ENCODE results near the gene CAPS2.

CAPS2 gene

GRCh38 chr12:75341873-75342272, 11.7 kb upstream of the CAPS2 start:
- H3K79me1 ChIP-seq (replicated peaks; ENCODE audit: low read length, poor library complexity, severe bottlenecking), result no peaks in the 10 kb centered on the region
- H2BK5ac ChIP-seq (ENCODE audit: low read depth, low read length, poor library complexity, severe bottlenecking), result no peak overlapping the region
- no peak overlapping the region for H3K23ac ChIP-seq (ENCODE audit: low read length in 2 of 2)
- no peak overlapping the region for H3K27ac ChIP-seq (ENCODE audit: low read length, poor library complexity, severe bottlenecking)
- H2BK120ac ChIP-seq (ENCODE audit: low read depth, low read length), result no peak overlapping the region
- H4K8ac ChIP-seq (ENCODE audit: low read length), result no peak overlapping the region
- no peaks in the 10 kb centered on the region for H3K4me1 ChIP-seq (ENCODE audit: control insufficient read depth, insufficient read depth, low read depth, low read length)
- no peak overlapping the region for H2BK15ac ChIP-seq (ENCODE audit: low read depth, poor library complexity, severe bottlenecking)
- no peaks in the 10 kb centered on the region for H3K9me3 ChIP-seq (ENCODE audit: control insufficient read depth, low read length)
- H4K91ac ChIP-seq (ENCODE audit: low read length), result no peak overlapping the region
- H2AK5ac ChIP-seq (ENCODE audit: low read length, severe bottlenecking), result no peak overlapping the region
- H2AFZ ChIP-seq (ENCODE audit: low read depth, low read length), result no peak overlapping the region
- no peak overlapping the region for H3K4me3 ChIP-seq (ENCODE audit: insufficient read depth in 1 of 2, low read depth in 1 of 2, low read length in 2 of 2)
- H3K36me3 ChIP-seq (ENCODE audit: control insufficient read depth in 1 of 2, insufficient read depth in 2 of 2, low read depth in 1 of 2, low read length in 2 of 2), result no peaks in the 10 kb centered on the region
- 90% methylated on average over 3 of the region's 5 CpGs for WGBS
- H3K18ac ChIP-seq (ENCODE audit: low read depth in 1 of 2, low read length in 2 of 2), result no peak overlapping the region
- DNase-seq, result no peak
- H3K14ac ChIP-seq (ENCODE audit: low read length in 2 of 2), result no peak overlapping the region
- H3K4me2 ChIP-seq (ENCODE audit: low read length, poor library complexity, severe bottlenecking), result no peak overlapping the region
- no peaks in the 10 kb centered on the region for H3K27me3 ChIP-seq (ENCODE audit: control insufficient read depth in 1 of 2, insufficient read depth in 1 of 2, low read length in 2 of 2)
- no peak overlapping the region for H3K4ac ChIP-seq (ENCODE audit: low read depth in 1 of 2, low read length in 2 of 2)
- no peak overlapping the region for H2BK12ac ChIP-seq (ENCODE audit: low read length in 2 of 2)
- no peak overlapping the region for H3K9ac ChIP-seq (ENCODE audit: low read length)

GRCh38 chr12:75337905-75338304, 7.8 kb upstream of the CAPS2 start:
- Histone ChIP-seq H3K9me3 (ENCODE audit: control insufficient read depth, low read length) (no peaks in the 10 kb centered on the region), H2BK5ac (ENCODE audit: low read depth, low read length, poor library complexity, severe bottlenecking) (no peak overlapping the region), H4K91ac (ENCODE audit: low read length) (no peak overlapping the region), H3K4me1 (ENCODE audit: control insufficient read depth, insufficient read depth, low read depth, low read length) (peaks cover 1% of the 10 kb centered on the region), H3K23ac (ENCODE audit: low read length in 2 of 2) (no peak overlapping the region), H2BK120ac (ENCODE audit: low read depth, low read length) (no peak overlapping the region), H3K36me3 (ENCODE audit: control insufficient read depth in 1 of 2, insufficient read depth in 2 of 2, low read depth in 1 of 2, low read length in 2 of 2) (no peaks in the 10 kb centered on the region), H2AFZ (ENCODE audit: low read depth, low read length) (no peak overlapping the region), H2BK12ac (ENCODE audit: low read length in 2 of 2) (no peak overlapping the region), H3K4me2 (ENCODE audit: low read length, poor library complexity, severe bottlenecking) (no peak overlapping the region), H2AK5ac (ENCODE audit: low read length, severe bottlenecking) (no peak overlapping the region), H3K4me3 (ENCODE audit: insufficient read depth in 1 of 2, low read depth in 1 of 2, low read length in 2 of 2) (no peak overlapping the region), H3K14ac (ENCODE audit: low read length in 2 of 2) (no peak overlapping the region), H3K27me3 (ENCODE audit: control insufficient read depth in 1 of 2, insufficient read depth in 1 of 2, low read length in 2 of 2) (no peaks in the 10 kb centered on the region), H3K4ac (ENCODE audit: low read depth in 1 of 2, low read length in 2 of 2) (no peak overlapping the region), H3K18ac (ENCODE audit: low read depth in 1 of 2, low read length in 2 of 2) (no peak overlapping the region), H3K9ac (ENCODE audit: low read length) (no peak overlapping the region), H3K79me1 (replicated peaks; ENCODE audit: low read length, poor library complexity, severe bottlenecking) (no peaks in the 10 kb centered on the region), H4K8ac (ENCODE audit: low read length) (no peak overlapping the region), H3K27ac (ENCODE audit: low read length, poor library complexity, severe bottlenecking) (no peak overlapping the region), H2BK15ac (ENCODE audit: low read depth, poor library complexity, severe bottlenecking) (no peak overlapping the region)
- no peak for DNase-seq
- WGBS, result 100% methylated on average over 1 of the region's 1 CpG

- H3K27me3 ChIP-seq (ENCODE audit: control insufficient read depth in 1 of 2, insufficient read depth in 1 of 2, low read length in 2 of 2), result no peaks in the 10 kb centered on the region
- peak; percentile 91 for DNase-seq
- WGBS, result 9% methylated on average over 12 of the region's 23 CpGs
- peak within 1 kb of the TSS; percentile 61 to 79 for H3K4me3 ChIP-seq (ENCODE audit: insufficient read depth in 1 of 2, low read depth in 1 of 2, low read length in 2 of 2)
- peak within 1 kb of the TSS; percentile 40 to 50 for H3K18ac ChIP-seq (ENCODE audit: low read depth in 1 of 2, low read length in 2 of 2)
- H3K9me3 ChIP-seq (ENCODE audit: control insufficient read depth, low read length), result no peaks in the 10 kb centered on the region
- H3K36me3 ChIP-seq (ENCODE audit: control insufficient read depth in 1 of 2, insufficient read depth in 2 of 2, low read depth in 1 of 2, low read length in 2 of 2), result no peaks in the 10 kb centered on the region
- H3K9ac ChIP-seq (ENCODE audit: low read length), result peak within 1 kb of the TSS; percentile 83
- no peak within 1 kb of the TSS for H2BK120ac ChIP-seq (ENCODE audit: low read depth, low read length)
- no peak within 1 kb of the TSS for H4K91ac ChIP-seq (ENCODE audit: low read length)
- H2BK15ac ChIP-seq (ENCODE audit: low read depth, poor library complexity, severe bottlenecking), result no peak within 1 kb of the TSS
- H2AK5ac ChIP-seq (ENCODE audit: low read length, severe bottlenecking), result no peak within 1 kb of the TSS
- H3K79me1 ChIP-seq (replicated peaks; ENCODE audit: low read length, poor library complexity, severe bottlenecking), result no peaks in the 10 kb centered on the region
- H3K23ac ChIP-seq (ENCODE audit: low read length in 2 of 2), result no peak within 1 kb of the TSS
- H2BK12ac ChIP-seq (ENCODE audit: low read length in 2 of 2), result peak within 1 kb of the TSS in 1 of 2 experiments; percentile 66
- peaks cover 3% of the 10 kb centered on the region for H3K4me1 ChIP-seq (ENCODE audit: control insufficient read depth, insufficient read depth, low read depth, low read length)
- peak within 1 kb of the TSS; percentile 70 for H3K4me2 ChIP-seq (ENCODE audit: low read length, poor library complexity, severe bottlenecking)
- H4K8ac ChIP-seq (ENCODE audit: low read length), result peak within 1 kb of the TSS; percentile 19
- H3K27ac ChIP-seq (ENCODE audit: low read length, poor library complexity, severe bottlenecking), result peak within 1 kb of the TSS; percentile 51
- no peak within 1 kb of the TSS for H3K14ac ChIP-seq (ENCODE audit: low read length in 2 of 2)
- H2AFZ ChIP-seq (ENCODE audit: low read depth, low read length), result peak within 1 kb of the TSS; percentile 92
- no peak within 1 kb of the TSS for H3K4ac ChIP-seq (ENCODE audit: low read depth in 1 of 2, low read length in 2 of 2)
- H2BK5ac ChIP-seq (ENCODE audit: low read depth, low read length, poor library complexity, severe bottlenecking), result no peak within 1 kb of the TSS
Observed at GRCh38 chr12:75334384-75335030, 4.4 kb upstream of the CAPS2 start, which contains the start of gene GLIPR1L1. Gene GLIPR1L1, plus strand, starts transcription at chr12:75334670. Its CDS starts 59 bp downstream, at chr12:75334729.

GRCh38 chr12:75327642-75328041, 2.5 kb downstream of the CAPS2 start:
- Histone ChIP-seq H3K27ac (ENCODE audit: low read length, poor library complexity, severe bottlenecking) (no peak overlapping the region), H2AFZ (ENCODE audit: low read depth, low read length) (no peak overlapping the region), H3K4me2 (ENCODE audit: low read length, poor library complexity, severe bottlenecking) (no peak overlapping the region), H2BK5ac (ENCODE audit: low read depth, low read length, poor library complexity, severe bottlenecking) (no peak overlapping the region), H3K4ac (ENCODE audit: low read depth in 1 of 2, low read length in 2 of 2) (no peak overlapping the region), H3K79me1 (replicated peaks; ENCODE audit: low read length, poor library complexity, severe bottlenecking) (no peaks in the 10 kb centered on the region), H2BK15ac (ENCODE audit: low read depth, poor library complexity, severe bottlenecking) (no peak overlapping the region), H3K14ac (ENCODE audit: low read length in 2 of 2) (no peak overlapping the region), H3K9ac (ENCODE audit: low read length) (no peak overlapping the region), H2AK5ac (ENCODE audit: low read length, severe bottlenecking) (no peak overlapping the region), H3K23ac (ENCODE audit: low read length in 2 of 2) (no peak overlapping the region), H4K91ac (ENCODE audit: low read length) (no peak overlapping the region), H3K27me3 (ENCODE audit: control insufficient read depth in 1 of 2, insufficient read depth in 1 of 2, low read length in 2 of 2) (no peaks in the 10 kb centered on the region), H3K9me3 (ENCODE audit: control insufficient read depth, low read length) (no peaks in the 10 kb centered on the region), H3K36me3 (ENCODE audit: control insufficient read depth in 1 of 2, insufficient read depth in 2 of 2, low read depth in 1 of 2, low read length in 2 of 2) (no peaks in the 10 kb centered on the region), H4K8ac (ENCODE audit: low read length) (no peak overlapping the region), H3K4me1 (ENCODE audit: control insufficient read depth, insufficient read depth, low read depth, low read length) (peaks cover 2% of the 10 kb centered on the region), H3K4me3 (ENCODE audit: insufficient read depth in 1 of 2, low read depth in 1 of 2, low read length in 2 of 2) (no peak overlapping the region), H2BK120ac (ENCODE audit: low read depth, low read length) (no peak overlapping the region), H2BK12ac (ENCODE audit: low read length in 2 of 2) (no peak overlapping the region), H3K18ac (ENCODE audit: low read depth in 1 of 2, low read length in 2 of 2) (no peak overlapping the region)
- no peak for DNase-seq
- WGBS, result no CpG with 5 or more reads among the region's 1 CpG

Measured in mesenchymal stem cell (in vitro differentiated cells and primary cell).